ENCODE measurements around the gene MAP3K3.
A peak's percentile ranks its signal among the peaks of the same experiment; 100 is the strongest.

The MAP3K3 gene

DNA sequence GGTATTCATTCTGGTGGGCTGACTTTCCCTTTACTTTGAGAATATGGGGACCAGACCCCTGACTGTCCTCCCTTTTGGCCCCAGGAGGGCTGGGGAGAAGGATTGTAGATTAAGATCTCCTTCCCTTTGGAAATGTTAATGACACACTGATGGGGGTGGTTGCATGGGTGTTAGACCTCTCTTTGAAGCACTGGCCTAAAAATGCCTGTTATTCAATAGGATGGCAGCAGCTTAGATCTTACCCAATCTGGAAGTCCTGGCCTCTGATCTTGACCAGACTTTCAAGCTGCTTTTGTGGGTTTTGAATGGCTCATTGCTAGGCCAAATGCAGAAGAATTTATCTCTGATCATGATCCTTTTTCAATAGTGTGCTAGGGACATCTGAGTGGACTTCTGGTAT, 25.7 kb downstream of the MAP3K3 start:
- FAIRE-seq, result no peak

DNA sequence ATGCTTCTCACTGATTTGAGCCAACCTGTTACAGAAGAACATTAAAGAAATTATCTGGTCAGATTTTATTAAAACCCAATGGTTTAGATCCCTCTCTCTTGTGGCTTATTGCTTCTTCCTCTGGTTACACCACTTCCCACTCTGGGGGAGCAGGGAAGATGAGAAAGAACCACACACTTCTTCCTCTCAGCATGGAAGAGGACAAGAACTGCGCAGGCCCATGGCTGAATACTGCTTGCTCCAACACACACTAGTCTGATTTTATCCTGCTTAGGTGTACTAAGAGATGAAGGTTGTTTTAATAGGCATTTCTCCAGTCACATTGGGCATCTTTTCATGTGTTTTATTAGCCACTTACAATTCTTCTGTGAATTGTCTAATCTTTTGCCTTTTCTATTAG, 27.6 kb downstream of the MAP3K3 start:
- DNase-seq (ENCODE audit: insufficient read length, low spot score), result no peak
- FAIRE-seq, result no peak

More for the DNA sequence above, 25.7 kb downstream of the MAP3K3 start:
- DNase-seq (ENCODE audit: insufficient read length, low spot score), result no peak

DNA sequence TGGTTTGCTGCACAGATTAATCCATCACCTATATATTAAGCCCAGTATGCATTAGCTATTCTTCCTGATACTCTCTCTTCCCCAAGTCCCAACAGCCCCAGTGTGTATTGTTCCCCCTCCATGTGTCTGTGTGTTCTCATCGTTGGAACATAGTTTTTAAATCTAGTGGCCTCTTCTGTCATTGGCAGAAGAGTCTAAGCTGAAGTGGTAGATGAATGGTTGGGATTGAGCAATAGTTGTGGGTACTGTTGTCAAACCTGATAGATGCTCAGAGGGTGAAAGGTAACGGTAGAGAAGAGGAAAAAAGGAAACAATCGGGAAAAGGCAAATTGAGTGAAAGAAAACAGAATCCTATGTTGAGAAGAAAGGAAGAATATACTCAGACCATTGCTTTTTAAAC, 29.9 kb downstream of the MAP3K3 start:
- DNase-seq (ENCODE audit: insufficient read length, low spot score), result no peak
- no peak for FAIRE-seq

DNA sequence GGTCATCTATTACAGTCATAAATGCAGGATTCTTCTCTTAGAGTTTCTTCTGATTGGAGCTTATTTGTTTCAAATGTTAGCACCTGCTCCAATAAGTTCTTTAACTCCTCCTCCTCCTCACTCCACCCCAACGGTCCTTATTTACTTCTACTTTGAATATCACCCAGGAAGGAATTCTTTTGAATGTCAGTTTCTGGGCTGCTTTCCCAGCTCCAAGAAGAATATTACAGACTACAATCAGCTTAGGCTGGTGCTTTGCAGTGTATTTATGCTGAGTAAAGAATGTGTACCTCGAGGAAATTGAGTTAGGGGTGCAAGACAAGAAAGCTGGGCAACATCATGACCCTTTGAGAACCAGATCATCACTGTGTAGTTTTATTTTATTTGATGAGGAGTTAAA, 30.8 kb downstream of the MAP3K3 start:
- no peak for DNase-seq (ENCODE audit: insufficient read length, low spot score)
- FAIRE-seq, result no peak

- DNase-seq (ENCODE audit: insufficient read length, low spot score) (no peak), FAIRE-seq (peak; percentile 48)
Measured at GRCh38 chr17:63657786-63658185, 35.6 kb downstream of the MAP3K3 start.

GRCh38 chr17:63658366-63658765, 36.1 kb downstream of the MAP3K3 start:
- DNase-seq (ENCODE audit: insufficient read length, low spot score), result no peak
- FAIRE-seq, result no peak

GRCh38 chr17:63659850-63660249, 37.6 kb downstream of the MAP3K3 start:
- no peak for FAIRE-seq

GRCh38 chr17:63665527-63666214, 43.5 kb downstream of the MAP3K3 start:
- DNase-seq (ENCODE audit: insufficient read length, low spot score) (no peak), FAIRE-seq (no peak)

More at GRCh38 chr17:63659850-63660249, 37.6 kb downstream of the MAP3K3 start:
- DNase-seq (ENCODE audit: insufficient read length, low spot score), result no peak

GRCh38 chr17:63672856-63673255, 50.6 kb downstream of the MAP3K3 start:
- no peak for DNase-seq (ENCODE audit: insufficient read length, low spot score)
- no peak for FAIRE-seq

DNA sequence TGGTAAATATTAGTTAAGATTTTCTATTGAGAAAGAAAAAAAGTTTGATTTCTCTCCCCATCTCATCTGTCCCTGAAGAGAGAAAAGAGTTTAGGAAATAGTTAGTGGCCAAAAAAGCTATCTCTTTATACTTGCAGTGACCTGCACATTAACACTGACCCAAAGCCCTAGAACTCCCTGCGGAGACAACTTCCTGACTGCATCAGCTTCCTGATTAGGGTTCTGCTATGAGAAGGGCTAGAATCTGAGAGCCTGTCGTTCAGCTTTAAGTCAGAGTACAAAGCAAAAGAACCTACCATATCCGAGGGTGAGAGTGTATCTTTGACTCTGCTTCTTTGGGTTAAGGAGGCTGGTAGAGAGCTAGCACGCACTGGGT, 53.0 kb downstream of the MAP3K3 start:
- DNase-seq (ENCODE audit: insufficient read length, low spot score), result no peak
- FAIRE-seq, result no peak

- no peak for FAIRE-seq
- DNase-seq (ENCODE audit: insufficient read length, low spot score), result peak; percentile 91
Measured at GRCh38 chr17:63675607-63676546, 53.7 kb downstream of the MAP3K3 start.

DNA sequence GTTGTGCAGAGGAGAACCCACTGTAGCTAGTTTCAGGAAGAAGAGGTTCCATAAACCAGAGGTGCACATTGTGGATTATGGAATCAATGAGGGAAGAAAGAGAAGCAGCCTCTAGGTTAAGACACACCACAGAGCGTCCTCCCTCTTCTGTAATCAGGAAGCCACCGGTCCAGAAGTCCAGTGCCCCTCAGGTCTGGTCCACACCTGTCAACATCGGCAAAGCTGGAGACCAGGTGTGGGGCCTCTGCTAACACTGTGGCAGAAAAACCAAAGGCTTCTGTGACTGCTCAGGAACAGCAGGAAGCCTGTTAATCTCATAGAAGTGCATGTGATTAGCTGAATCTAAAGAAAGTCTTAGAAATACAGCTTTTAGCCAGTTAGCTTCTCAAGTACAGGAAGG, 54.4 kb downstream of the MAP3K3 start:
- FAIRE-seq, result no peak
- DNase-seq (ENCODE audit: insufficient read length, low spot score), result no peak

- DNase-seq (ENCODE audit: insufficient read length, low spot score) (no peak), FAIRE-seq (no peak)
Measured at GRCh38 chr17:63679214-63679613, 57.0 kb downstream of the MAP3K3 start.

DNA sequence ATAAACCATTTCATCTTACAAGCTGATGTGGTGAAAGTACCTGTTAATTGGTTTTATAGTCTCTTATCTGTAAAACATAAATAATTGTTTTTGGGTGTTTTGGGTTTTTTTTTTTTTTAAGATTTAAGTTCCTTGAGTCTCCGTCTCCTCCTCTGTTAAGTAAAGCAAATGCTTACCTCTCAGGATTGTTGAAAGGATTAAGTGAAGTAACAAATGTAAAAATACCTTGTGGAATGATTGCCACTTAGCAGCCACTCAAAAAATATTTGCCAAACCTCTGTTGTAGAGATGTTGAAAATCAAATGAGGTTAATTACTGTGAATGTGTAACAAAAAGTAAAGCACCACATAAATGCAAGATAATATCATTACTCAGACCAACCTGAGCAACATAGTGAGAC, 58.5 kb downstream of the MAP3K3 start:
- FAIRE-seq (no peak), DNase-seq (ENCODE audit: insufficient read length, low spot score) (no peak)

DNA sequence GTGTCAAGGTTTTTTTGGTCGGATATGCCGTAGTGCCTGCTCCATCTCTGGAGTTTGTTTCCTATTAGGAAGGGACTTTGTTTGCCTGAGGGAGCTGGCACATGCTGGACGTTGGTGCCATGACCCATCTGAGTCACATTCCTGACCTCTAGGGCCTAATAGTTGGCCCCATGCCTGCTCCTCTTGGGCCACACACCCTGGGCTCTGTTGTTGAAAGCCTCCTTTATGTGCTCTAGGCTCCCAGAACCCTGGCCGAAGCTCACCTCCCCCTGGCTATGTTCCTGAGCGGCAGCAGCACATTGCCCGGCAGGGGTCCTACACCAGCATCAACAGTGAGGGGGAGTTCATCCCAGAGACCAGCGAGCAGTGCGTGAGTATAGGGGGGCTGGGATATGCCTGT, 59.3 kb downstream of the MAP3K3 start:
- FAIRE-seq, result no peak
- DNase-seq (ENCODE audit: insufficient read length, low spot score), result no peak

- no peak for FAIRE-seq
- no peak for DNase-seq (ENCODE audit: insufficient read length, low spot score)
Measured at GRCh38 chr17:63682441-63682840, 60.2 kb downstream of the MAP3K3 start.

DNA sequence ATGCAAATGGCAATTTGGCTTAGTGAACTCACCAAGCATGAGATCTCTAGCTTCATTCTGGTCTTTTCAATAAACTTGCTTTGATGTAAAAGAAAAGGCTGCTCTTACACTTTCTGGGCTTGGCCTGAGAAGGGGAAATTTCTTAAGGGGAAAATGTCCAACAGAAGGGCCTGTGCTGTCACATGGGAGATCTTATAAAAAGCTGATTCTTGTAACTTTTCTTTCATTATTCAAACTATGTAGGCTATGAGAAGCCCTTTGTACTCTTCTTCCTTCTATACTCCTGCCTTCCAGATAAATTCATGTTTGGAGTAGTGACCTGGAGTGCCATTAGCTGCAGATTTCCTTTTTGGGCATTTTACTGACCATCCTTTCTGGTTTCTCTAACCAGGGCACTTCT, 60.8 kb downstream of the MAP3K3 start:
- FAIRE-seq, result no peak
- no peak for DNase-seq (ENCODE audit: insufficient read length, low spot score)

- no peak for DNase-seq (ENCODE audit: insufficient read length, low spot score)
- no peak for FAIRE-seq
Measured at GRCh38 chr17:63685041-63685440, 62.8 kb downstream of the MAP3K3 start.

DNA sequence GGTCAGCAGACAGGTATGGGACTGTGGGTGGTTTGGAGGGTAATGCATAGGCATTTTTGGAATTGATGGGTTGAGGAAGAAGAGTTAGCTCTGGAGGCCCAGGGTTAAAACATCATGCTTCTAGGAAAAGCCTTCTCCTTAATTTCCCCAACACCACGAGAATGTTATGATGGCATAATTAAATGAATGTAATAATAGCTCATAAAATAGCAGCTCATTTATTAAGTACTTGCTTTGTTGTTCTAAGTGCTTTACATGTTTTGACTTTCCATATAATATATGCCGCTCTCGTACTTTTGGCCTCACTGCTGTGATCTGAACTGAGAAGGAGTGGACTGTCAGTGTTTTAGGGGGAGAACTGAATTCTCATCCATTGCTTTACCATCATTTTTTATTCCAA, 63.4 kb downstream of the MAP3K3 start:
- FAIRE-seq (no peak), DNase-seq (ENCODE audit: insufficient read length, low spot score) (no peak)

- no peak for FAIRE-seq
- no peak for DNase-seq (ENCODE audit: insufficient read length, low spot score)
Measured at GRCh38 chr17:63686138-63686685, 64.0 kb downstream of the MAP3K3 start.

DNA sequence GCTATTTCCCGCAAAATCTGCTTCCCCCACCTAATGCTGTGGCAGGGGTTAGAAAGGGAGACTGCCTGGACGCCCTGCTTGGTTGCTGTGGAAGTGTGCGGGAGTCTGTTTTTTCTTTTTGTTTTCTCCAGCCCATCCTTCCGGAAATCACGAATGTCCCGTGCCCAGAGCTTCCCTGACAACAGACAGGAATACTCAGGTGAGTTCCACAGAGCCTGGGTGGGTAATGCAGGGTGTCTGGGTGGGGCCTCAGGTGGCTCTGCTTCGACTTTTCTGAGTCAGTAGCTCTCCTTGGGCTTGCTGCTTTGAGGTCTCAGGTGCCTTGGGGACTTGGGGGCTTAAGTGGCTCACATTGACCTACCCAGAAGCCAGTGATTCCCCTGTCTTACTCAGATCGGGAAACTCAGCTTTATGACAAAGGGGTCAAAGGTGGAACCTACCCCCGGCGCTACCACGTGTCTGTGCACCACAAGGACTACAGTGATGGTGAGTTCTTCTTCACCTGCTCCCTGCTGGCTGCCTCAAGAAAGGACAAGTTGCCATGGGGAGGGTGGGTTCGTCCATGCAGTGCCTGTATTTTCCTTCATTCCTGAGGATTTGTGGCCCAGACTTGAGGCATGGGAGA, 66.3 kb downstream of the MAP3K3 start:
- FAIRE-seq (peak; percentile 31), DNase-seq (ENCODE audit: insufficient read length, low spot score) (no peak)
